Chondrocyte (in vitro differentiated cells): ENCODE data around the gene SLC26A11. TPM values are rescaled to one million over a fixed set of nuclear protein-coding genes. Genes with fewer than 3 reads are reported as not detected.

Experiments used
- DNase-seq: peaks from one replicate; pipeline ENCODE4 v3.0.0; 2021; ENCODE audit warnings: mixed read lengths, low spot score
- H3K27ac Mint-ChIP-seq: one replicate; pipeline ENCODE4 v1.8.0; 2021; ENCODE audit warnings: mild to moderate bottlenecking, moderate library complexity, mixed read lengths; ENCODE audit not compliant: unreplicated experiment
- H3K27me3 Mint-ChIP-seq: 2 replicates; pipeline ENCODE4 v1.8.0; 2021; ENCODE audit warnings: low read depth, mixed read lengths
- H3K36me3 Mint-ChIP-seq: 2 replicates; pipeline ENCODE4 v1.8.0; 2021; ENCODE audit warnings: low read depth, mixed read lengths
- H3K4me1 Mint-ChIP-seq: 2 replicates; pipeline ENCODE4 v1.8.0; 2021; ENCODE audit warnings: low read depth, mild to moderate bottlenecking, mixed read lengths
- H3K4me3 Mint-ChIP-seq: one replicate; pipeline ENCODE4 v1.8.0; 2021; ENCODE audit warnings: mild to moderate bottlenecking, moderate library complexity, mixed read lengths; ENCODE audit not compliant: unreplicated experiment
- H3K9me3 Mint-ChIP-seq: 2 replicates; pipeline ENCODE4 v1.8.0; 2021; ENCODE audit warnings: low read depth, mixed read lengths
- CTCF ChIP-seq: fragments of 200-600 bp; sonication (generic); IDR thresholded peaks from 2 replicates; pipeline ENCODE4 v1.5.0; 2021; ENCODE audit warnings: antibody characterized with exemption, mild to moderate bottlenecking, moderate library complexity
- total RNA-seq: library from RNA; stranded (reverse); gene quantifications from 3 replicates; pipeline ENCODE4 v1.2.1, GENCODE V29; 2021

SLC26A11 gene
- total RNA-seq, 1 donor from 2014 or later = 16.2 TPM

- Mint-ChIP-seq H3K36me3 (no peaks in the 10 kb centered on the region), H3K27me3 (no peaks in the 10 kb centered on the region), H3K9me3 (no peaks in the 10 kb centered on the region), H3K27ac (no peak overlapping the region), H3K4me3 (no peak overlapping the region), H3K4me1 (no peaks in the 10 kb centered on the region)
- no peak for TF ChIP-seq CTCF
- no peak for DNase-seq
Observed at GRCh38 chr17:80203471-80203963, 16.7 kb upstream of the SLC26A11 start.

- Mint-ChIP-seq H3K27ac (no peak overlapping the region), H3K27me3 (no peaks in the 10 kb centered on the region), H3K4me1 (no peaks in the 10 kb centered on the region), H3K4me3 (no peak overlapping the region), H3K36me3 (peaks cover 3% of the 10 kb centered on the region), H3K9me3 (no peaks in the 10 kb centered on the region)
- no peak for TF ChIP-seq CTCF
- DNase-seq = no peak
Observed at GRCh38 chr17:80204626-80205468, 15.4 kb upstream of the SLC26A11 start.

- no peak overlapping the region for H3K4me3 Mint-ChIP-seq
- H3K36me3 Mint-ChIP-seq = peaks cover 10% of the 10 kb centered on the region
- no peaks in the 10 kb centered on the region for H3K9me3 Mint-ChIP-seq
- no peak for DNase-seq
- H3K4me1 Mint-ChIP-seq = no peaks in the 10 kb centered on the region
- no peak for TF ChIP-seq CTCF
- no peak overlapping the region for H3K27ac Mint-ChIP-seq
- H3K27me3 Mint-ChIP-seq = no peaks in the 10 kb centered on the region
Observed at GRCh38 chr17:80205811-80206210, 14.4 kb upstream of the SLC26A11 start.

GRCh38 chr17:80208050-80208449, 12.2 kb upstream of the SLC26A11 start:
- TF ChIP-seq CTCF = no peak
- peak; percentile 91 for DNase-seq
- Mint-ChIP-seq H3K27me3 (no peaks in the 10 kb centered on the region), H3K4me3 (no peak overlapping the region), H3K9me3 (no peaks in the 10 kb centered on the region), H3K36me3 (peaks cover 12% of the 10 kb centered on the region), H3K4me1 (no peaks in the 10 kb centered on the region), H3K27ac (no peak overlapping the region)

- no peak for TF ChIP-seq CTCF
- no peak overlapping the region for H3K4me3 Mint-ChIP-seq
- H3K4me1 Mint-ChIP-seq = no peaks in the 10 kb centered on the region
- H3K27ac Mint-ChIP-seq = no peak overlapping the region
- no peak for DNase-seq
- peaks cover 14% of the 10 kb centered on the region for H3K36me3 Mint-ChIP-seq
- no peaks in the 10 kb centered on the region for H3K9me3 Mint-ChIP-seq
- no peaks in the 10 kb centered on the region for H3K27me3 Mint-ChIP-seq
Observed at GRCh38 chr17:80209765-80210164, 10.5 kb upstream of the SLC26A11 start.
